WI38 (cell line): ENCODE measurements around the gene GIMAP4.
"Not testable (repeated sequence)": the region's sequence is repeated elsewhere in the genome, so short reads cannot be mapped to it uniquely, and the experiment has no call there.

Experiments
- H3K4me3 ChIP-seq: 2 replicates; pipeline ENCODE4 v1.5.1; 2011; ENCODE audit warnings: low read depth, mild to moderate bottlenecking, control low read depth, low read length
- CTCF ChIP-seq: IDR thresholded peaks from 2 replicates; pipeline ENCODE4 v1.5.1; 2012; ENCODE audit warnings: low read depth, mild to moderate bottlenecking, control low read depth, low read length

GIMAP4 gene

GRCh38 chr7:150567169-150567568 is at the start of gene GIMAP4:
Gene GIMAP4, plus strand, starts transcription at chr7:150567390. Its CDS starts 2,512 bp downstream, at chr7:150569902.
- TF ChIP-seq CTCF: no peak
- H3K4me3 ChIP-seq: no peak within 1 kb of the TSS

GRCh38 chr7:150519310-150519709 is 47.9 kb upstream of the GIMAP4 start:
- no peak for TF ChIP-seq CTCF
- H3K4me3 ChIP-seq: no peak overlapping the region

- no peak overlapping the region for H3K4me3 ChIP-seq
- TF ChIP-seq CTCF: no peak
These were observed 47.0 kb upstream of the GIMAP4 start for GRCh38 chr7:150520145-150520544.

GRCh38 chr7:150522931-150523330 is 44.3 kb upstream of the GIMAP4 start:
- H3K4me3 ChIP-seq: not testable (repeated sequence)

GRCh38 chr7:150524018-150524417 is 43.2 kb upstream of the GIMAP4 start:
- no peak overlapping the region for H3K4me3 ChIP-seq
- TF ChIP-seq CTCF: no peak

GRCh38 chr7:150531704-150532103 is 35.5 kb upstream of the GIMAP4 start:
- H3K4me3 ChIP-seq: no peak overlapping the region
- TF ChIP-seq CTCF: no peak

GRCh38 chr7:150538259-150538658 is 28.9 kb upstream of the GIMAP4 start:
- no peak overlapping the region for H3K4me3 ChIP-seq
- TF ChIP-seq CTCF: no peak

- TF ChIP-seq CTCF: no peak
- H3K4me3 ChIP-seq: no peak overlapping the region
These were observed 14.0 kb upstream of the GIMAP4 start for GRCh38 chr7:150553163-150553562.
